Kidney epithelial cell (primary cell): Measurements from ENCODE around the gene CACNA1D. TPM values are rescaled to one million over a fixed set of nuclear protein-coding genes. Genes with fewer than 3 reads are reported as not detected.

Source experiments
- DNase-seq: peaks from one replicate; pipeline ENCODE4 v3.0.0-alpha.2; 2010; ENCODE audit warnings: low read depth
- H3K27me3 ChIP-seq: 2 replicates; pipeline ENCODE4 v1.6.0; 2011; ENCODE audit warnings: low read length; ENCODE audit not compliant: control insufficient read depth, insufficient read depth
- H3K36me3 ChIP-seq: 2 replicates; pipeline ENCODE4 v1.5.1; 2011; ENCODE audit warnings: low read length; ENCODE audit not compliant: control insufficient read depth, insufficient read depth
- H3K4me3 ChIP-seq: 2 replicates; pipeline ENCODE4 v1.5.1; 2011; ENCODE audit warnings: low read depth, mild to moderate bottlenecking, control low read depth, low read length
- total RNA-seq: library from RNA; depleted of rRNA; stranded (reverse); fragments of >200 nt; gene quantifications from 2 replicates; pipeline ENCODE4 v1.2.3, GENCODE V29; 2015
- TF ChIP-seq, protein P1 (sequence below): IDR thresholded peaks from 2 replicates; pipeline ENCODE4 v1.5.1; 2011; ENCODE audit warnings: mild to moderate bottlenecking, moderate library complexity, low read length, control low read depth, inconsistent platforms; ENCODE audit not compliant: insufficient read depth, poor library complexity, severe bottlenecking

CACNA1D gene
- total RNA-seq, 1 donor from 2014 or later, result 0.21 TPM

GRCh38 chr3:53506110-53506762, 11.8 kb downstream of the CACNA1D start:
- no peaks in the 10 kb centered on the region for H3K27me3 ChIP-seq

GRCh38 chr3:53506763-53507145, 12.3 kb downstream of the CACNA1D start:
- no peak overlapping the region for H3K4me3 ChIP-seq
- TF ChIP-seq, protein P1, sequence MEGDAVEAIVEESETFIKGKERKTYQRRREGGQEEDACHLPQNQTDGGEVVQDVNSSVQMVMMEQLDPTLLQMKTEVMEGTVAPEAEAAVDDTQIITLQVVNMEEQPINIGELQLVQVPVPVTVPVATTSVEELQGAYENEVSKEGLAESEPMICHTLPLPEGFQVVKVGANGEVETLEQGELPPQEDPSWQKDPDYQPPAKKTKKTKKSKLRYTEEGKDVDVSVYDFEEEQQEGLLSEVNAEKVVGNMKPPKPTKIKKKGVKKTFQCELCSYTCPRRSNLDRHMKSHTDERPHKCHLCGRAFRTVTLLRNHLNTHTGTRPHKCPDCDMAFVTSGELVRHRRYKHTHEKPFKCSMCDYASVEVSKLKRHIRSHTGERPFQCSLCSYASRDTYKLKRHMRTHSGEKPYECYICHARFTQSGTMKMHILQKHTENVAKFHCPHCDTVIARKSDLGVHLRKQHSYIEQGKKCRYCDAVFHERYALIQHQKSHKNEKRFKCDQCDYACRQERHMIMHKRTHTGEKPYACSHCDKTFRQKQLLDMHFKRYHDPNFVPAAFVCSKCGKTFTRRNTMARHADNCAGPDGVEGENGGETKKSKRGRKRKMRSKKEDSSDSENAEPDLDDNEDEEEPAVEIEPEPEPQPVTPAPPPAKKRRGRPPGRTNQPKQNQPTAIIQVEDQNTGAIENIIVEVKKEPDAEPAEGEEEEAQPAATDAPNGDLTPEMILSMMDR, result no peak
- no peak for DNase-seq
- H3K36me3 ChIP-seq, result no peaks in the 10 kb centered on the region
- no peaks in the 10 kb centered on the region for H3K27me3 ChIP-seq

More at GRCh38 chr3:53506110-53506762, 11.8 kb downstream of the CACNA1D start:
- TF ChIP-seq, protein P1, result no peak
- peak; percentile 45 for DNase-seq
- no peaks in the 10 kb centered on the region for H3K36me3 ChIP-seq
- no peak overlapping the region for H3K4me3 ChIP-seq

GRCh38 chr3:53509494-53509893, 15.1 kb downstream of the CACNA1D start:
- Histone ChIP-seq H3K36me3 (no peaks in the 10 kb centered on the region), H3K27me3 (no peaks in the 10 kb centered on the region), H3K4me3 (no peak overlapping the region)
- no peak for DNase-seq
- TF ChIP-seq, protein P1, result no peak

GRCh38 chr3:53510508-53510907, 16.1 kb downstream of the CACNA1D start:
- TF ChIP-seq, protein P1, result no peak
- no peaks in the 10 kb centered on the region for H3K36me3 ChIP-seq
- no peak for DNase-seq
- no peaks in the 10 kb centered on the region for H3K27me3 ChIP-seq
- no peak overlapping the region for H3K4me3 ChIP-seq

- H3K27me3 ChIP-seq, result no peaks in the 10 kb centered on the region
- DNase-seq, result no peak
- TF ChIP-seq, protein P1, result no peak
- no peak overlapping the region for H3K4me3 ChIP-seq
- no peaks in the 10 kb centered on the region for H3K36me3 ChIP-seq
Observed at GRCh38 chr3:53511246-53511645, 16.8 kb downstream of the CACNA1D start.

DNA sequence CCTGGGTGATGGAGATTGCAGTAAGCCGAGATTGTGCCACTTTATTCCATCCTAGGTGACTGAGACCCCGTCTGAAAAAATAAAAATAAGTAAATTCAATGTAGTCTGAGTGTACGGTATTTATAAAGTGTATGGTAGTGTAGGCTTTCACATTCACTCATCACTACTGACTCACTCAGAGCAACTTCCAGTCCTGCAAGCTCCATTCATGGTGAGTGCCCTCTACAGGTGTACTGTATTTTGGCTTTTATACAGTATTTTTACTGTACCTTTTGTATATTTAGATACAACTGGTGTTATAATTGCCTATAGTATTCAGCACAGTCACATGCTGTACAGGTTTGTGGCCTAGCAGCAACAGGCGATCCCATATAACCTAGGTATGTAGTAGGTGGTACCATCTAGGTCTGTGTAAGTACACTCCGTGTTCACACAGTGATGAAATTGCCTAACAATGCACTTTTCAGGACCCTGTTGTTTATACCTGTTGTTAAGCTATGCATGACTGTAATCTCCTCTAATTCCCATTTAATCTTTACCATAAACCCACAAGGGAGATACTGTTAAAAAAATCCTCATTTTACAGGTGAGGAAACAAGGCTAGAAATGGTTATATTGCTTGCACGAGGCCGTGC, 19.3 kb downstream of the CACNA1D start:
- H3K27me3 ChIP-seq, result no peaks in the 10 kb centered on the region
- no peak overlapping the region for H3K4me3 ChIP-seq
- no peaks in the 10 kb centered on the region for H3K36me3 ChIP-seq
- no peak for DNase-seq
- TF ChIP-seq, protein P1, result peak; percentile 49
